Measurements from ENCODE around the gene TFB1M.

Gene TFB1M

GRCh38 chr6:155262655-155263054, 51.6 kb downstream of the TFB1M start:
- no peak for DNase-seq

GRCh38 chr6:155261111-155261900, 53.0 kb downstream of the TFB1M start:
- DNase-seq = no peak

GRCh38 chr6:155260686-155261085, 53.6 kb downstream of the TFB1M start:
- no peak for DNase-seq

- no peak for DNase-seq
These were observed 54.4 kb downstream of the TFB1M start for GRCh38 chr6:155259897-155260296.

GRCh38 chr6:155259204-155259603, 55.1 kb downstream of the TFB1M start:
- no peak for DNase-seq

GRCh38 chr6:155257796-155258195, 56.5 kb downstream of the TFB1M start:
- no peak for DNase-seq

GRCh38 chr6:155256122-155256795, 58.0 kb downstream of the TFB1M start:
- DNase-seq = no peak

GRCh38 chr6:155254139-155254538, 60.1 kb downstream of the TFB1M start:
- DNase-seq = no peak

GRCh38 chr6:155253337-155253736, 60.9 kb downstream of the TFB1M start:
- DNase-seq = no peak

- DNase-seq = no peak
These were observed 61.7 kb downstream of the TFB1M start for GRCh38 chr6:155252581-155252980.

- no peak for DNase-seq
These were observed 63.4 kb downstream of the TFB1M start for GRCh38 chr6:155250701-155251381.

- DNase-seq = peak; percentile 9 to 23
These were observed 66.0 kb downstream of the TFB1M start for GRCh38 chr6:155248008-155249001.

- no peak for DNase-seq
These were observed 66.7 kb downstream of the TFB1M start for GRCh38 chr6:155247618-155248007.

GRCh38 chr6:155246825-155247224, 67.5 kb downstream of the TFB1M start:
- no peak for DNase-seq

GRCh38 chr6:155245831-155246230, 68.5 kb downstream of the TFB1M start:
- no peak for DNase-seq

- no peak for DNase-seq
These were observed 69.1 kb downstream of the TFB1M start for GRCh38 chr6:155245193-155245592.

GRCh38 chr6:155244434-155244833, 69.8 kb downstream of the TFB1M start:
- no peak for DNase-seq

GRCh38 chr6:155241966-155242365, 72.3 kb downstream of the TFB1M start:
- DNase-seq = no peak

- DNase-seq = no peak
These were observed 73.2 kb downstream of the TFB1M start for GRCh38 chr6:155240905-155241600.

GRCh38 chr6:155237613-155238012, 76.7 kb downstream of the TFB1M start:
- no peak for DNase-seq

GRCh38 chr6:155235087-155235486, 79.2 kb downstream of the TFB1M start:
- no peak for DNase-seq

- DNase-seq = no peak
These were observed 79.6 kb downstream of the TFB1M start for GRCh38 chr6:155234687-155235086.
